Measurements from ENCODE around the gene LRRC75B. TPM values are rescaled to one million over a fixed set of nuclear protein-coding genes. Genes with fewer than 3 reads are reported as not detected.

LRRC75B gene
- total RNA-seq, 3 donors from 2014 or later = 7.5 to 15.7 (median 15.7) TPM

DNA sequence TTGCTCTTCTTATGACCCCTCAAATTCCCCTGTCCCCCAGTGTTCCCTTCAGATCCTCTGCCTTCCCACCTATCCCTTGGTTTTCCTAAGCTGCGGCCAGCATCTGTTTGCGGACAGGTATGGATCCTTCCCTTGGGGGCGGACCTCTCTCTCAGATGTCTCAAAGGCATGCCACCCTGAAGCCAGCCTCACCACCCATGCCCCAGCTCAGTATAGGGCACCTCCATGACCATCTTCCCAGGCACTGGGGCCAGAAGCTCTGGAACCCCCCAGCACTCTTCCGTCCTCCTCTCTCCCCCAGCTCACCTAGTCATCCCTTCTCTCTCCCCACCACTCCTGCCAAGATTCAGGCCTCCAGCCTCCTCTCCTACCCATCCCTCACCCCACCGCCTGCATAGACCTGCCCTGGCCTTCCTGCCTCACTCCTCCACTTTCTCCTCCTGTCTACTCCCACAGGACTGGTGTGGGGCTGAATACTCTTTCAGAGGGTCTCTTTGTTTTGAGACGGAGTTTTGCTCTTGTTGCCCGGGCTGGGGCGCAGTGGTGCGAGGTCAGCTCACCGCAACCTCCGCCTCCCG is 2.2 kb downstream of the LRRC75B start:
- Histone ChIP-seq H3K36me3 (ENCODE audit: low read depth) (no peaks in the 10 kb centered on the region), H3K9me3 (no peaks in the 10 kb centered on the region), H3K4me1 (ENCODE audit: low read depth) (peaks cover 5% of the 10 kb centered on the region), H3K4me3 (no peak overlapping the region)
- intact Hi-C loops (cut with DNase I, micrococcal nuclease) = no loop called here
- ATAC-seq = no peak
- no peak for DNase-seq
- TF ChIP-seq, protein P1, sequence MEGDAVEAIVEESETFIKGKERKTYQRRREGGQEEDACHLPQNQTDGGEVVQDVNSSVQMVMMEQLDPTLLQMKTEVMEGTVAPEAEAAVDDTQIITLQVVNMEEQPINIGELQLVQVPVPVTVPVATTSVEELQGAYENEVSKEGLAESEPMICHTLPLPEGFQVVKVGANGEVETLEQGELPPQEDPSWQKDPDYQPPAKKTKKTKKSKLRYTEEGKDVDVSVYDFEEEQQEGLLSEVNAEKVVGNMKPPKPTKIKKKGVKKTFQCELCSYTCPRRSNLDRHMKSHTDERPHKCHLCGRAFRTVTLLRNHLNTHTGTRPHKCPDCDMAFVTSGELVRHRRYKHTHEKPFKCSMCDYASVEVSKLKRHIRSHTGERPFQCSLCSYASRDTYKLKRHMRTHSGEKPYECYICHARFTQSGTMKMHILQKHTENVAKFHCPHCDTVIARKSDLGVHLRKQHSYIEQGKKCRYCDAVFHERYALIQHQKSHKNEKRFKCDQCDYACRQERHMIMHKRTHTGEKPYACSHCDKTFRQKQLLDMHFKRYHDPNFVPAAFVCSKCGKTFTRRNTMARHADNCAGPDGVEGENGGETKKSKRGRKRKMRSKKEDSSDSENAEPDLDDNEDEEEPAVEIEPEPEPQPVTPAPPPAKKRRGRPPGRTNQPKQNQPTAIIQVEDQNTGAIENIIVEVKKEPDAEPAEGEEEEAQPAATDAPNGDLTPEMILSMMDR (IDR thresholded peaks at IDR 0.05) = no peak

DNA sequence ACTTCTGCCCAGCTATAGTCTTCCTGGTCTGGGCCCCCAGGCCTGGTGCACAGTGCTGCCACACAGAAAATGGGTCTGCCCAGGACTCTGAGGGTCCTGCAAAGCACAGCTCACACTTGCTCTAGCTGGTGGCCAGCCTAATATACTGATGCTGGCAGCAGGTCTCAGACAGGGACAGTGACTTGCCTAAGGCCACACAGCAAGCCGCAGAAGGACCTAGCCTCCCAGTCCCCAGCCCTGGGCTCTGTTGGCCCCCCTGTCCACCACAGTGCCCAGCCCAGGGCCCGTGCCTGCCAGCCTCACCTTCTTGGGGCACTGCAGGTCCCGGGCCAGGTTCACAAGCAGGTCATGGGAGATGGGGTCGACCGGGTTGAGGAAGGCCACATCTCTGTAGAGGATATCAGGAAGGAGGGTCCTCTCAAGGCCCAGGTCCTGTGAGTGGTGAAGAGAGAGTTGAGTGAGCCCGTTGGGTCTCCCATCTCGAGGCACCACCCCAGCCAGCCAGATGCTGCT is 3.3 kb downstream of the LRRC75B start:
- DNase-seq (no peak), ATAC-seq (no peak)
- intact Hi-C loops (cut with DNase I, micrococcal nuclease) = no loop called here
- no peaks in the 10 kb centered on the region for H3K36me3 ChIP-seq (ENCODE audit: low read depth)
- peaks cover 5% of the 10 kb centered on the region for H3K4me1 ChIP-seq (ENCODE audit: low read depth)
- no peak overlapping the region for H3K4me3 ChIP-seq
- TF ChIP-seq, protein P1 (IDR thresholded peaks at IDR 0.05) = no peak
- no peaks in the 10 kb centered on the region for H3K9me3 ChIP-seq

DNA sequence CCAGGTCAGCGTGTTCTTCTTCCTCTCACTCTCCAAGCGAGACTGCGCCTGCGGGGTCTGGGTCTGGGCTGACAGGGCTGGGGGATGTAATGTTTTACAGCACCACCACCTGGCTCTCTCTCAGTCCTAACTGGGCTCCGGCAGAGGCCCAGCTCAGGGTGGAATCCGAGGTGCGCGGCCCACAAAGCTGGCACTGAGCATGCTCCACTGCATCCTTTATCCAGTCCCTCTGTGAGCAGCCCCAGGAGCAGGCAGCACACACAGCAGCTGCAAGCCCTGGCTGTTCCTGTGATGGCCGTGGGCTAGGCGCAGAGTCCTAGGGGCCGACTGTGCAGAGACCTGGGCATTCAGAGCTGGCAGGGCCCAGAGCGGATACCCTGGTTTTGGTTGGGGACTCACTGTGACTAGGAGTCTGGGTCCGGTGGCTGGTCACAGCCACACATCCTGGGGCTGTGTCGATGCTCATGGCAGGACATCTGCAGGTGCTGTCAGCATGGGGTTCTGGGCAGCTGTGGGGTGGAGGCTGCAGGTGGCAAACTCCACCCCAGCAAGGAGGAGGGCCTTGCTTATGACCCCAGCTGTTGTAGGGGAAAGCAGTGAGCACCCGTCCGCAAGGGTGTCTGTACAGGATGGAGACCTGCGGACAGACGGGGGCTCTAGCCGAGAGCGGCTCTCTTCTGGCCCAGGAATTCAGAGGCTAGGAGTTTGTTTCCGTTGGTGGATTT is 4.0 kb downstream of the LRRC75B start:
- H3K4me1 ChIP-seq (ENCODE audit: low read depth) = peaks cover 4% of the 10 kb centered on the region
- ATAC-seq (no peak), DNase-seq (no peak)
- TF ChIP-seq, protein P1 (IDR thresholded peaks at IDR 0.05) = no peak
- H3K4me3 ChIP-seq = no peak overlapping the region
- H3K36me3 ChIP-seq (ENCODE audit: low read depth) = no peaks in the 10 kb centered on the region
- no peaks in the 10 kb centered on the region for H3K9me3 ChIP-seq
- intact Hi-C loops (cut with DNase I, micrococcal nuclease) = no loop called here

DNA sequence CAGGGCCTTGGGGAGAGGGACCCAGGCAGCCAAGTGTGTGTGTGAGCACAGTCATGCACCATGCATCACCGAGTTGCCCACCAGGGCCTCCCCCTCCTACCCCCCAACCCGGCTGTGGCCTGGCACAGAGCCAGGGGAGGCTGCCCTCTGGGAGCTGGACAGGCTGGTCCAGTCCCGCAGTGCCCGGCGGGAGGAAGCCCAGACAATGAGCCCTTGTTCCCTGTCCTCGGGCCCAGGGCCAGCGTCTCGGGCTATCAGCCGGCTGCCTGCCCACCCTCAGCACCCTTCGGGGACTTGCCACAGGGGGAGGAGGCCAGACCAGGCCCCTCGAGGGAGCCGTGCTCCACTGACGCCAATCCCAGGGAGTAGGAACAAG is 4.5 kb downstream of the LRRC75B start:
- intact Hi-C loops (cut with DNase I, micrococcal nuclease) = no loop called here
- no peak for DNase-seq
- no peak for ATAC-seq
- TF ChIP-seq, protein P1 (IDR thresholded peaks at IDR 0.05) = no peak
- Histone ChIP-seq H3K9me3 (no peaks in the 10 kb centered on the region), H3K4me3 (no peak overlapping the region), H3K4me1 (ENCODE audit: low read depth) (no peaks in the 10 kb centered on the region), H3K36me3 (ENCODE audit: low read depth) (no peaks in the 10 kb centered on the region)

DNA sequence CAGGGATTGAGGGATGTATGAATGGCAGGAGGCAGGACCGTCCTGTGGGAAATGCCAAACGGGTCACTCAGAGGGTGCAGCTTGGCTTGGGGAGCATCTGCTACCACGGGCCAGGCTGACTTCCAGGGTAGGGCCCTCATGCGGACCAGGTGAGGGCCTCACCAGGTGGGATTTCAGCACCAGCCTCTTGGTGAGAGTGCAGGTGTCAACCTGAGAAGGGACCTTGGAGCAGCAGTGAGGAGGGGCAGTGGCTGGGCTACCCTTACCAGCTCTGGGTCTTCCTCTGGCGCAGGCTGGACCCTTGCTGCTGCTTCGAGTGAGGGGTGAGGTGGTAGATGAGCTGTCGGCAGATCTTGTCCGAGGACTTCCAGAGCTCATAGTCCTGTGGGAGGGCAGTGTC is 4.9 kb downstream of the LRRC75B start:
- Histone ChIP-seq H3K4me3 (no peak overlapping the region), H3K36me3 (ENCODE audit: low read depth) (no peaks in the 10 kb centered on the region), H3K9me3 (no peaks in the 10 kb centered on the region), H3K4me1 (ENCODE audit: low read depth) (no peaks in the 10 kb centered on the region)
- TF ChIP-seq, protein P1 (IDR thresholded peaks at IDR 0.05) = no peak
- intact Hi-C loops (cut with DNase I, micrococcal nuclease) = no loop called here
- ATAC-seq = no peak
- DNase-seq = no peak

Measured in mucosa of descending colon (tissue), 3 donors.